Smooth muscle cell (in vitro differentiated cells): Measurements from ENCODE around the gene HSBP1L1. TPM values are rescaled to one million over a fixed set of nuclear protein-coding genes. Genes with fewer than 3 reads are reported as not detected.

Experiments
- DNase-seq: peaks from one replicate; lab custom pipeline; 2025; ENCODE audit not compliant: unreplicated experiment; lab: John Stamatoyannopoulos, UW
- H2AFZ ChIP-seq: fragments of 200-600 bp; sonication (generic); 2 replicates; pipeline ENCODE4 v1.6.0; 2016; ENCODE audit warnings: antibody characterized with exemption, low read depth, mild to moderate bottlenecking
- H3F3A ChIP-seq: fragments of 200-600 bp; sonication (generic); 2 replicates; pipeline ENCODE4 v1.6.0; 2017; ENCODE audit warnings: antibody characterized with exemption, low read depth
- H3K27ac ChIP-seq: fragments of 200-600 bp; sonication (generic); 2 replicates; pipeline ENCODE4 v1.5.1; 2016; ENCODE audit warnings: low read depth, mild to moderate bottlenecking
- H3K27me3 ChIP-seq: fragments of 200-600 bp; sonication (generic); 2 replicates; pipeline ENCODE4 v1.6.1; 2016; ENCODE audit warnings: low read depth, mild to moderate bottlenecking
- H3K36me3 ChIP-seq: fragments of 200-600 bp; sonication (generic); 2 replicates; pipeline ENCODE4 v1.5.1; 2016; ENCODE audit warnings: low read depth
- H3K4me1 ChIP-seq: fragments of 200-600 bp; sonication (generic); 2 replicates; pipeline ENCODE4 v1.5.1; 2016; ENCODE audit warnings: low read depth
- H3K4me2 ChIP-seq: fragments of 200-600 bp; sonication (generic); 2 replicates; pipeline ENCODE4 v1.6.0; 2016; ENCODE audit warnings: mild to moderate bottlenecking
- H3K4me3 ChIP-seq: fragments of 200-600 bp; sonication (generic); 2 replicates; pipeline ENCODE4 v1.5.1; 2016; ENCODE audit warnings: mild to moderate bottlenecking
- H3K79me2 ChIP-seq: fragments of 200-600 bp; sonication (generic); 2 replicates; pipeline ENCODE4 v1.6.0; 2016; ENCODE audit warnings: low read depth, mild to moderate bottlenecking
- H3K9ac ChIP-seq: fragments of 200-600 bp; sonication (generic); 2 replicates; pipeline ENCODE4 v1.6.0; 2016; ENCODE audit warnings: low read depth
- H3K9me3 ChIP-seq: fragments of 200-600 bp; sonication (generic); replicated peaks from 2 replicates; pipeline ENCODE4 v1.5.1; 2016; ENCODE audit warnings: low read depth
- H4K20me1 ChIP-seq: fragments of 200-600 bp; sonication (generic); 2 replicates; pipeline ENCODE4 v1.6.0; 2016; ENCODE audit warnings: low read depth
- CTCF ChIP-seq: fragments of 200-600 bp; sonication (generic); IDR thresholded peaks from 2 replicates; pipeline ENCODE4 v1.5.1; 2017; ENCODE audit warnings: borderline replicate concordance, mild to moderate bottlenecking, antibody characterized with exemption; ENCODE audit not compliant: insufficient read depth, poor library complexity, severe bottlenecking
- WGBS: methylation state at CpG from one replicate; pipeline ENCODE4 v1.1.7; 2016; ENCODE audit warnings: low lambda C conversion rate; 5-methylcytosine and 5-hydroxymethylcytosine counted together
- polyA plus RNA-seq: library from polyadenylated mRNA; unstranded; fragments of >200 nt; fragmentation: Nextera tagmentation; extraction: Ambion mirVana; gene quantifications from 2 replicates; pipeline ENCODE4 v1.2.1, GENCODE V29; 2016
- total RNA-seq: library from RNA; depleted of rRNA; stranded (reverse); fragments of >200 nt; gene quantifications from 2 replicates; pipeline ENCODE4 v1.2.3, GENCODE V29; 2014

The HSBP1L1 gene
- total and polyA plus RNA-seq, 2 experiments from 2014 or later = 12.4 to 24.6 TPM

- H4K20me1 ChIP-seq = no peaks in the 10 kb centered on the region
- peak overlapping the region; percentile 78 for H3K27ac ChIP-seq
- DNase-seq = no peak
- no peaks in the 10 kb centered on the region for H3K36me3 ChIP-seq
- H3K9ac ChIP-seq = peak overlapping the region; percentile 28
- no peak overlapping the region for H3K4me3 ChIP-seq
- 45% methylated on average over 29 of the region's 29 CpGs for WGBS
- H3K79me2 ChIP-seq = peaks cover 3% of the 10 kb centered on the region
- H3K27me3 ChIP-seq = no peaks in the 10 kb centered on the region
- TF ChIP-seq CTCF = no peak
- H3K4me2 ChIP-seq = peak overlapping the region; percentile 42
- H2AFZ ChIP-seq = no peak overlapping the region
- peaks cover 14% of the 10 kb centered on the region for H3K4me1 ChIP-seq
- H3F3A ChIP-seq = peaks cover 24% of the 10 kb centered on the region
- H3K9me3 ChIP-seq = no peaks in the 10 kb centered on the region
Observed at GRCh38 chr18:79961527-79962291, 2.7 kb upstream of the HSBP1L1 start.

- Histone ChIP-seq H3K4me2 (peak overlapping the region; percentile 59), H3K36me3 (no peaks in the 10 kb centered on the region), H3K79me2 (peaks cover 3% of the 10 kb centered on the region), H3K4me3 (no peak overlapping the region), H3K9ac (peak overlapping the region; percentile 23), H3K4me1 (peaks cover 14% of the 10 kb centered on the region), H3K27ac (peak overlapping the region; percentile 78), H4K20me1 (no peaks in the 10 kb centered on the region), H3K27me3 (no peaks in the 10 kb centered on the region), H3K9me3 (no peaks in the 10 kb centered on the region), H2AFZ (no peak overlapping the region), H3F3A (peaks cover 25% of the 10 kb centered on the region)
- WGBS = 10% methylated on average over 10 of the region's 10 CpGs
- no peak for TF ChIP-seq CTCF
- peak; percentile 18 for DNase-seq
Observed at GRCh38 chr18:79962311-79962710, 2.1 kb upstream of the HSBP1L1 start.

GRCh38 chr18:79962835-79963657, 1.4 kb upstream of the HSBP1L1 start:
- DNase-seq = no peak
- peaks cover 29% of the 10 kb centered on the region for H3F3A ChIP-seq
- no peaks in the 10 kb centered on the region for H3K9me3 ChIP-seq
- H4K20me1 ChIP-seq = no peaks in the 10 kb centered on the region
- peaks cover 3% of the 10 kb centered on the region for H3K79me2 ChIP-seq
- H3K27ac ChIP-seq = peak overlapping the region; percentile 78
- H3K4me2 ChIP-seq = peak overlapping the region; percentile 59
- no peak for TF ChIP-seq CTCF
- H3K4me3 ChIP-seq = no peak overlapping the region
- H3K27me3 ChIP-seq = no peaks in the 10 kb centered on the region
- peak overlapping the region; percentile 23 for H3K9ac ChIP-seq
- H2AFZ ChIP-seq = no peak overlapping the region
- H3K4me1 ChIP-seq = peaks cover 14% of the 10 kb centered on the region
- no peaks in the 10 kb centered on the region for H3K36me3 ChIP-seq
- WGBS = 70% methylated on average over 30 of the region's 30 CpGs
